A549 (cell line): ENCODE data around the gene JAG2.

Source experiments
- CTCF ChIP-seq: fragments of >200 bp; sonication (Bioruptor Twin); formaldehyde crosslinking; IDR thresholded peaks from 3 replicates; pipeline ENCODE4 v1.5.1; 2016
- EP300 ChIP-seq, 2 experiments: fragments of >200 bp; sonication (Bioruptor Twin); formaldehyde crosslinking; IDR thresholded peaks; 2 replicates in 1 of 2; 3 replicates in 1 of 2; pipeline ENCODE4 v1.6.1; 2016 to 2017
- HOXA7 ChIP-seq: fragments of 250-450 bp; sonication (Bioruptor Pico); IDR thresholded peaks from 2 replicates; pipeline ENCODE4 v1.5.0; 2020; ENCODE audit warnings: mild to moderate bottlenecking, moderate library complexity
- POLR2A ChIP-seq: IDR thresholded peaks from 2 replicates; pipeline ENCODE4 v1.6.1; 2012; ENCODE audit warnings: mild to moderate bottlenecking, low read length
- SMC3 ChIP-seq: fragments of >200 bp; sonication (Bioruptor Twin); formaldehyde crosslinking; IDR thresholded peaks from 3 replicates; pipeline ENCODE4 v1.6.1; 2018; ENCODE audit warnings: inconsistent platforms

GRCh38 chr14:105119408-105120025, 49.1 kb downstream of the JAG2 start:
- no peak for TF ChIP-seq CTCF
- no peak for TF ChIP-seq HOXA7
- no peak for TF ChIP-seq EP300 (IDR thresholded peaks at IDR 0.05)
- TF ChIP-seq SMC3 = no peak
- no peak for TF ChIP-seq POLR2A
